IMR-90 (cell line): Measurements from ENCODE around the gene CDC6.

ENCODE experiments used
- BHLHE40 ChIP-seq: fragments of 150-350 bp; IDR thresholded peaks from 2 replicates; pipeline ENCODE4 v1.6.1; 2016; ENCODE audit warnings: mild to moderate bottlenecking, low read depth, low read length
- CEBPB ChIP-seq: IDR thresholded peaks from 2 replicates; pipeline ENCODE4 v1.6.1; 2012; ENCODE audit warnings: low read depth, low read length, improper control_type of control experiment
- CHD1 ChIP-seq: IDR thresholded peaks from 2 replicates; pipeline ENCODE4 v1.6.1; 2012; ENCODE audit warnings: low read depth, low read length, improper control_type of control experiment
- CTCF ChIP-seq: conservative IDR thresholded peaks from 2 replicates; pipeline ENCODE4 v1.5.1; 2012; ENCODE audit warnings: mild to moderate bottlenecking, low read depth, low read length, improper control_type of control experiment
- ELK1 ChIP-seq: fragments of 150-350 bp; IDR thresholded peaks from 2 replicates; pipeline ENCODE4 v1.6.1; 2016; ENCODE audit warnings: low read depth, mild to moderate bottlenecking, low read length, moderate library complexity, borderline replicate concordance
- FOS ChIP-seq: fragments of 150-350 bp; IDR thresholded peaks from 2 replicates; pipeline ENCODE4 v1.6.1; 2016; ENCODE audit warnings: low read depth, low read length
- MAFK ChIP-seq: IDR thresholded peaks from 2 replicates; pipeline ENCODE4 v1.6.1; 2012; ENCODE audit warnings: low read depth, low read length, improper control_type of control experiment
- MAZ ChIP-seq: IDR thresholded peaks from 2 replicates; pipeline ENCODE4 v1.6.1; 2012; ENCODE audit warnings: low read depth, mild to moderate bottlenecking, low read length, improper control_type of control experiment, moderate library complexity, borderline replicate concordance
- MXI1 ChIP-seq: IDR thresholded peaks from 2 replicates; pipeline ENCODE4 v1.6.1; 2012; ENCODE audit warnings: low read depth, mild to moderate bottlenecking, low read length, moderate library complexity, borderline replicate concordance
- POLR2A ChIP-seq: IDR thresholded peaks from 2 replicates; pipeline ENCODE4 v1.6.1; 2012; ENCODE audit warnings: mild to moderate bottlenecking, low read depth, low read length
- RAD21 ChIP-seq: IDR thresholded peaks from 2 replicates; pipeline ENCODE4 v1.6.1; 2012; ENCODE audit warnings: low read length, improper control_type of control experiment
- RCOR1 ChIP-seq: IDR thresholded peaks from 2 replicates; pipeline ENCODE4 v1.6.1; 2012; ENCODE audit warnings: mild to moderate bottlenecking, low read length, improper control_type of control experiment; ENCODE audit not compliant: insufficient replicate concordance
- RFX5 ChIP-seq: IDR thresholded peaks from 2 replicates; pipeline ENCODE4 v1.8.0; 2012; ENCODE audit warnings: low read depth, mild to moderate bottlenecking, low read length, moderate library complexity
- USF2 ChIP-seq: fragments of 150-350 bp; IDR thresholded peaks from 2 replicates; pipeline ENCODE4 v1.6.1; 2017; ENCODE audit warnings: mild to moderate bottlenecking, antibody characterized with exemption, low read length, low read depth

GRCh38 chr17:40338941-40339649 is 51.4 kb downstream of the CDC6 start:
- TF ChIP-seq CTCF (no peak), RFX5 (no peak), POLR2A (no peak), CEBPB (no peak), MAZ (no peak), MXI1 (no peak), BHLHE40 (no peak), MAFK (no peak), RAD21 (no peak), FOS (no peak), CHD1 (no peak), RCOR1 (no peak), ELK1 (no peak), USF2 (no peak)
